ENCODE data around the gene DNMT3A.

DNMT3A gene

GRCh38 chr2:25190536-25190935 is 151.2 kb downstream of the DNMT3A start:
- DNase-seq: no peak

DNA sequence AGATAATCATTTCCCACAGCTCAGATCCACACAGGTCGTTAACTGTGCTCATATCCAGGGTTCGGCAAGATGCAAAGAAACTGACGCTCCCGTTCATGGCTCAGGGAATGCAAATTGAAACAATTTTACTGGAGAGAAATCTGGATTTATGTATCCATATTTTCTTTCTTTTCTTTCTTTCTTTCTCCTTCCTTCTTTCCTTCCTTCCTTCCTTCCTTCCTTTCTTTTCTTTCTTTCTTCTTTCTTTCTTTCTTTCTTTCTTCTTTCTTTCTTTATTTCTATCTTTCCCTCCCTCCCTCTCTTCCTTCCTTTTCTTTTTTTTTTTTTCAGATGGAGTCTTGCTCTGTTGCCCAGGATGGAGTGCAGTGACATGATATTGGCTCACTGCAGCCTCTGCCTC is 153.3 kb downstream of the DNMT3A start:
- DNase-seq: no peak

- DNase-seq: peak; percentile 78
Measured at GRCh38 chr2:25187729-25188350, 153.9 kb downstream of the DNMT3A start.

DNA sequence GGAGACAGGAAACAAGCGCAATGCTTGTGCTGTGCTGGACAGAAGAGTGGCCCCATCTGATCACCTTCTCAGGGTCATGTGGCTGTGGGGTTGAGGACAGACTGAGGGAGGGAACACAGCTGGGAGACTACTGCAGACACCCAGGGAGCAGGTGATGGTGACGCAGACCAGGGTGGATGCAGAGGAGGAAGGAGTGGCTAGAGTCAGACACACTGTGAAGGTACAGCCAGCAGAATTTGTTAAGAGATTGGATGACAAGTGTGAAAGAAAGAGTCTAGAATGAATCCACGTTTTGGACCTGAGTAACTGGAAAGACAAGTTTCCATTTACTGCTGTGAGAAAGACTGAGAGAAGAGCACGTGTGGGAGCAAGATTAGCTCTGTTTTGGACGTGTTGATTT is 157.5 kb downstream of the DNMT3A start:
- DNase-seq: no peak

GRCh38 chr2:25178976-25179375 is 162.7 kb downstream of the DNMT3A start:
- no peak for DNase-seq

All from NCI-H187 treated with DMSO at 0.1 percent for 48 hours (cell line).